GM19035 (cell line): ENCODE data around the gene AKAP6.

Experiments used
- ATAC-seq: cut with Tn5 transposase; IDR thresholded peaks from one replicate; pipeline ENCODE4 v1.9.1; 2021; ENCODE audit not compliant: unreplicated experiment

The AKAP6 gene

GRCh38 chr14:32329146-32329545, at the start of gene AKAP6:
TSS of gene AKAP6 (plus strand) at chr14:32329298. CDS start at chr14:32433494, 104,196 bp downstream.
- no peak for ATAC-seq

GRCh38 chr14:32286602-32287001, 42.5 kb upstream of the AKAP6 start:
- no peak for ATAC-seq

- no peak for ATAC-seq
Measured at GRCh38 chr14:32296366-32296765, 32.7 kb upstream of the AKAP6 start.

GRCh38 chr14:32298346-32298745, 30.8 kb upstream of the AKAP6 start:
- no peak for ATAC-seq

- ATAC-seq: no peak
Measured at GRCh38 chr14:32300136-32300535, 29.0 kb upstream of the AKAP6 start.

GRCh38 chr14:32303865-32304264, 25.2 kb upstream of the AKAP6 start:
- ATAC-seq: no peak

- ATAC-seq: no peak
Measured at GRCh38 chr14:32304296-32304695, 24.8 kb upstream of the AKAP6 start.

- ATAC-seq: no peak
Measured at GRCh38 chr14:32306549-32306948, 22.5 kb upstream of the AKAP6 start.

GRCh38 chr14:32307881-32308582, 21.1 kb upstream of the AKAP6 start:
- ATAC-seq: no peak

- ATAC-seq: no peak
Measured at GRCh38 chr14:32310876-32311275, 18.2 kb upstream of the AKAP6 start.

GRCh38 chr14:32311294-32312009, 17.6 kb upstream of the AKAP6 start:
- no peak for ATAC-seq

- ATAC-seq: no peak
Measured at GRCh38 chr14:32312010-32312331, 17.1 kb upstream of the AKAP6 start.

GRCh38 chr14:32313844-32314376, 15.2 kb upstream of the AKAP6 start:
- no peak for ATAC-seq

- ATAC-seq: no peak
Measured at GRCh38 chr14:32318087-32318795, 10.9 kb upstream of the AKAP6 start.

GRCh38 chr14:32319368-32320049, 9.6 kb upstream of the AKAP6 start:
- no peak for ATAC-seq

- no peak for ATAC-seq
Measured at GRCh38 chr14:32324601-32325000, 4.5 kb upstream of the AKAP6 start.

GRCh38 chr14:32327255-32327961, 1.7 kb upstream of the AKAP6 start:
- no peak for ATAC-seq

GRCh38 chr14:32329690-32330285, 690 bp downstream of the AKAP6 start:
- no peak for ATAC-seq

GRCh38 chr14:32330351-32331111, 1.4 kb downstream of the AKAP6 start:
- no peak for ATAC-seq
